NCI-H2107 (cell line): ENCODE measurements around the gene PTPRJ.

ENCODE experiments used
- DNase-seq: peaks from one replicate; lab custom pipeline; 2025; lab: John Stamatoyannopoulos, UW

Gene PTPRJ

GRCh38 chr11:47969401-47969800, 11.0 kb upstream of the PTPRJ start:
- DNase-seq, result no peak

- no peak for DNase-seq
Measured at GRCh38 chr11:47971501-47971900, 8.9 kb upstream of the PTPRJ start.

- DNase-seq, result no peak
Measured at GRCh38 chr11:47973173-47973572, 7.2 kb upstream of the PTPRJ start.

- DNase-seq, result no peak
Measured at GRCh38 chr11:47976931-47977330, 3.4 kb upstream of the PTPRJ start.

GRCh38 chr11:47977623-47978022, 2.7 kb upstream of the PTPRJ start:
- DNase-seq, result no peak

- no peak for DNase-seq
Measured at GRCh38 chr11:47979378-47980087, 826 bp upstream of the PTPRJ start.

- no peak for DNase-seq
Measured at GRCh38 chr11:47980907-47981621, 705 bp downstream of the PTPRJ start.

GRCh38 chr11:47981667-47982404, 1.5 kb downstream of the PTPRJ start:
- no peak for DNase-seq

- DNase-seq, result no peak
Measured at GRCh38 chr11:47982616-47983015, 2.3 kb downstream of the PTPRJ start.

- DNase-seq, result no peak
Measured at GRCh38 chr11:47983464-47984397, 3.4 kb downstream of the PTPRJ start.

- no peak for DNase-seq
Measured at GRCh38 chr11:47986219-47986618, 5.9 kb downstream of the PTPRJ start.

- no peak for DNase-seq
Measured at GRCh38 chr11:47986742-47987141, 6.4 kb downstream of the PTPRJ start.

- no peak for DNase-seq
Measured at GRCh38 chr11:47987310-47987709, 7.0 kb downstream of the PTPRJ start.

GRCh38 chr11:47987781-47988180, 7.4 kb downstream of the PTPRJ start:
- no peak for DNase-seq

GRCh38 chr11:47989779-47990178, 9.4 kb downstream of the PTPRJ start:
- DNase-seq, result no peak

GRCh38 chr11:47991266-47991830, 11.0 kb downstream of the PTPRJ start:
- DNase-seq, result peak; percentile 46

GRCh38 chr11:47991894-47992293, 11.5 kb downstream of the PTPRJ start:
- no peak for DNase-seq

GRCh38 chr11:47992959-47993820, 12.8 kb downstream of the PTPRJ start:
- no peak for DNase-seq

- DNase-seq, result no peak
Measured at GRCh38 chr11:47994417-47994816, 14.1 kb downstream of the PTPRJ start.

GRCh38 chr11:47995360-47995769, 15.0 kb downstream of the PTPRJ start:
- DNase-seq, result no peak
